Measurements from ENCODE around the gene ZNF664. TPM values are rescaled to one million over a fixed set of nuclear protein-coding genes. Genes with fewer than 3 reads are reported as not detected.

The ZNF664 gene
- total and polyA plus RNA-seq, 10 of the 15 experiments (the other 5 are each of a cell fraction or from before 2014, with no cell fraction given): 1.8 to 65.6 (median 30.8) TPM

- TF ChIP-seq CTCF (IDR thresholded peaks at IDR 0.05 in 2 of 3, conservative IDR thresholded peaks at IDR 0.05 in 1 of 3; ENCODE audit: control insufficient read depth in 2 of 3, extremely low read depth in 1 of 3, insufficient read depth in 1 of 3, low read depth in 3 of 3, low read length in 3 of 3): no peak
- TF ChIP-seq ZNF687 (IDR thresholded peaks at IDR 0.05): no peak
Measured at GRCh38 chr12:124018539-124018938, 45.5 kb downstream of the ZNF664 start (continued).

GRCh38 chr12:124019115-124019514 is 46.1 kb downstream of the ZNF664 start:
- no peak overlapping the region for H3K4me2 ChIP-seq (ENCODE audit: control insufficient read depth, insufficient read depth)
- no peaks in the 10 kb centered on the region; a peak in 1 of 4 replicates for H3K36me3 ChIP-seq (ENCODE audit: control insufficient read depth in 2 of 2, insufficient read depth in 2 of 2, low read length in 1 of 2)
- FAIRE-seq (no peak), DNase-seq (ENCODE audit: low read depth, low spot score) (no peak), ATAC-seq (no peak)
- no peak overlapping the region for H3K4me3 ChIP-seq
- ChIA-PET CTCF (interaction anchor here (1.4 to 2.9 kb wide), 2 partner anchors 14 to 18 kb away, joined by 4 to 13 read pairs; no protein-coding TSS in a partner anchor), SMC1A (ENCODE audit: uncharacterized antibody, unreplicated experiment) (no interaction called here), RAD21 (ENCODE audit: unreplicated experiment) (no interaction called here), POLR2A (no interaction called here)
- no peak overlapping the region for H3K27ac ChIP-seq (ENCODE audit: control insufficient read depth, insufficient read depth)
- no peak for TF ChIP-seq BCL3 (IDR thresholded peaks at IDR 0.05; ENCODE audit: borderline replicate concordance, insufficient read depth, low read depth, low read length, poor library complexity, severe bottlenecking)
- H3K79me2 ChIP-seq (ENCODE audit: control insufficient read depth, insufficient read depth, low read length): no peaks in the 10 kb centered on the region
- H3K9me3 ChIP-seq (replicated peaks; ENCODE audit: control insufficient read depth, insufficient read depth, low read length): no peaks in the 10 kb centered on the region
- H3K9ac ChIP-seq (ENCODE audit: control insufficient read depth, insufficient read depth, low read length): no peak overlapping the region
- H3K27me3 ChIP-seq (replicated peaks in 1 of 2; ENCODE audit: control insufficient read depth in 2 of 2, insufficient read depth in 2 of 2, low read length in 1 of 2): no peaks in the 10 kb centered on the region
- no TSS peak for BruUV-seq (replicated peaks)
- no peaks in the 10 kb centered on the region for H3K4me1 ChIP-seq (ENCODE audit: control insufficient read depth, insufficient read depth, low read length)
- intact Hi-C loops (cut with micrococcal nuclease; ENCODE audit: unreplicated experiment): no loop called here
- in situ Hi-C loops (cut with MboI): no loop called here
- no peaks in the 10 kb centered on the region for H4K20me1 ChIP-seq (ENCODE audit: control insufficient read depth, insufficient read depth)
- H2AFZ ChIP-seq (ENCODE audit: control insufficient read depth, low read depth, low read length): no peak overlapping the region

Data from GM12878 (cell line).